IMR-90 (cell line): ENCODE measurements around the gene TMEM204. TPM values are rescaled to one million over a fixed set of nuclear protein-coding genes. Genes with fewer than 3 reads are reported as not detected.

Experiments used
- ATAC-seq: fragments of 200-7000 bp; cut with Tn5 transposase; 2 replicates; pipeline ENCODE4 v1.9.1; 2020; ENCODE audit warnings: low read depth, mild to moderate bottlenecking, moderate library complexity
- BruUV-seq: library from RNA; stranded (reverse); fragments of 400-500 nt; replicated peaks from 2 replicates; lab custom pipeline; 2021; lab: Mats Ljungman, UMichigan
- CTCF ChIA-PET: fragments of 300-600 bp; formaldehyde crosslinking; extraction: SDS; loops from one replicate; lab custom pipeline; 2021; ENCODE audit warnings: antibody characterized with exemption; lab: Yijun Ruan, JAX
- POLR2A ChIA-PET: fragments of 300-600 bp; sonication (Branson Sonifier 250); formaldehyde crosslinking; loops from one replicate; lab custom pipeline; 2022; ENCODE audit warnings: antibody characterized with exemption; ENCODE audit not compliant: unreplicated experiment; lab: Charles Lee
- DNase-seq: peaks from one replicate; pipeline ENCODE4 v3.0.0; 2013
- H2AFZ ChIP-seq: replicated peaks from 2 replicates; pipeline ENCODE3; 2013; ENCODE audit warnings: low read length, mild to moderate bottlenecking; ENCODE audit not compliant: poor library complexity
- H2AK5ac ChIP-seq: 2 replicates; pipeline ENCODE4 v1.6.1; 2013; ENCODE audit warnings: low read depth, low read length, inconsistent platforms
- H2AK9ac ChIP-seq: replicated peaks from 2 replicates; pipeline ENCODE3; 2013; ENCODE audit warnings: mild to moderate bottlenecking, low read depth, low read length, moderate library complexity; ENCODE audit not compliant: poor library complexity
- H2BK120ac ChIP-seq: 2 replicates; pipeline ENCODE4 v1.6.1; 2013; ENCODE audit warnings: low read depth, low read length, inconsistent platforms
- H2BK15ac ChIP-seq: 3 replicates; pipeline ENCODE4 v1.6.1; 2013; ENCODE audit warnings: low read depth, low read length, inconsistent platforms
- H2BK20ac ChIP-seq: 2 replicates; pipeline ENCODE4 v1.6.1; 2013; ENCODE audit warnings: low read depth, mild to moderate bottlenecking, inconsistent platforms, low read length, moderate library complexity
- H2BK5ac ChIP-seq: 2 replicates; pipeline ENCODE4 v1.6.1; 2013; ENCODE audit warnings: mild to moderate bottlenecking, low read depth, low read length, inconsistent platforms; ENCODE audit not compliant: poor library complexity, severe bottlenecking
- H3K14ac ChIP-seq: replicated peaks from 2 replicates; pipeline ENCODE4 v1.6.1; 2013; ENCODE audit warnings: low read depth, low read length, inconsistent platforms
- H3K18ac ChIP-seq: 2 replicates; pipeline ENCODE4 v1.6.1; 2013; ENCODE audit warnings: low read depth, low read length, control low read depth
- H3K23ac ChIP-seq: 2 replicates; pipeline ENCODE4 v1.6.1; 2013; ENCODE audit warnings: low read depth, low read length, inconsistent platforms
- H3K27ac ChIP-seq: 2 replicates; pipeline ENCODE4 v1.5.1; 2013; ENCODE audit warnings: mild to moderate bottlenecking, control low read depth, low read length; ENCODE audit not compliant: insufficient read depth
- H3K27me3 ChIP-seq: 2 replicates; pipeline ENCODE4 v1.6.1; 2013; ENCODE audit warnings: low read length; ENCODE audit not compliant: control insufficient read depth, insufficient read depth
- H3K36me3 ChIP-seq: 2 replicates; pipeline ENCODE4 v1.6.1; 2013; ENCODE audit warnings: low read length, mixed read lengths; ENCODE audit not compliant: control insufficient read depth, insufficient read depth
- H3K4ac ChIP-seq: 2 replicates; pipeline ENCODE4 v1.6.1; 2013; ENCODE audit warnings: low read depth, low read length, inconsistent platforms
- H3K4me1 ChIP-seq: 2 replicates; pipeline ENCODE4 v1.6.1; 2013; ENCODE audit warnings: low read length, mixed read lengths; ENCODE audit not compliant: control insufficient read depth, insufficient read depth
- H3K4me2 ChIP-seq: 2 replicates; pipeline ENCODE4 v1.6.1; 2013; ENCODE audit warnings: low read depth, mild to moderate bottlenecking, control low read depth, low read length, moderate library complexity
- H3K4me3 ChIP-seq: 2 replicates; pipeline ENCODE4 v1.5.1; 2013; ENCODE audit warnings: low read depth, mild to moderate bottlenecking, control low read depth, low read length, moderate library complexity; ENCODE audit not compliant: insufficient read depth
- H3K56ac ChIP-seq: 2 replicates; pipeline ENCODE4 v1.6.1; 2013; ENCODE audit warnings: low read length, inconsistent platforms; ENCODE audit not compliant: insufficient read depth; ENCODE audit errors: extremely low read depth
- H3K79me1 ChIP-seq, 2 experiments: 2 replicates each; pipeline ENCODE4 v1.6.1; 2013; ENCODE audit warnings: low read length in 2 of 2, inconsistent platforms in 1 of 2, low read depth in 1 of 2
- H3K9ac ChIP-seq: 2 replicates; pipeline ENCODE4 v1.6.1; 2013; ENCODE audit warnings: low read depth, low read length, control low read depth
- H3K9me1 ChIP-seq: 2 replicates; pipeline ENCODE4 v1.6.1; 2013; ENCODE audit warnings: low read length, inconsistent platforms; ENCODE audit not compliant: insufficient read depth
- H3K9me3 ChIP-seq: 2 replicates; pipeline ENCODE4 v1.6.1; 2013; ENCODE audit warnings: low read length; ENCODE audit not compliant: control insufficient read depth, insufficient read depth
- H4K20me1 ChIP-seq: 2 replicates; pipeline ENCODE4 v1.6.1; 2013; ENCODE audit warnings: low read length, inconsistent platforms; ENCODE audit not compliant: insufficient read depth
- H4K5ac ChIP-seq: 2 replicates; pipeline ENCODE4 v1.6.1; 2013; ENCODE audit warnings: mild to moderate bottlenecking, low read depth, low read length, control low read depth
- H4K8ac ChIP-seq, 2 experiments: 2 replicates each; pipeline ENCODE4 v1.6.1; 2013; ENCODE audit warnings: low read depth in 2 of 2, low read length in 2 of 2, control low read depth in 1 of 2, inconsistent platforms in 1 of 2
- H4K91ac ChIP-seq: 2 replicates; pipeline ENCODE4 v1.6.1; 2013; ENCODE audit warnings: low read depth, low read length, inconsistent platforms; ENCODE audit not compliant: insufficient read depth
- CEBPB ChIP-seq: IDR thresholded peaks from 2 replicates; pipeline ENCODE4 v1.6.1; 2012; ENCODE audit warnings: low read depth, low read length, improper control_type of control experiment
- CHD1 ChIP-seq: IDR thresholded peaks from 2 replicates; pipeline ENCODE4 v1.6.1; 2012; ENCODE audit warnings: low read depth, low read length, improper control_type of control experiment
- MAZ ChIP-seq: IDR thresholded peaks from 2 replicates; pipeline ENCODE4 v1.6.1; 2012; ENCODE audit warnings: low read depth, mild to moderate bottlenecking, low read length, improper control_type of control experiment, moderate library complexity, borderline replicate concordance
- MXI1 ChIP-seq: IDR thresholded peaks from 2 replicates; pipeline ENCODE4 v1.6.1; 2012; ENCODE audit warnings: low read depth, mild to moderate bottlenecking, low read length, moderate library complexity, borderline replicate concordance
- NFE2L2 ChIP-seq: fragments of 150-350 bp; IDR thresholded peaks from 2 replicates; pipeline ENCODE4 v1.6.1; 2016; ENCODE audit warnings: low read depth, mild to moderate bottlenecking, low read length
- POLR2A ChIP-seq: IDR thresholded peaks from 2 replicates; pipeline ENCODE4 v1.6.1; 2012; ENCODE audit warnings: mild to moderate bottlenecking, low read depth, low read length
- RAD21 ChIP-seq: IDR thresholded peaks from 2 replicates; pipeline ENCODE4 v1.6.1; 2012; ENCODE audit warnings: low read length, improper control_type of control experiment
- RFX5 ChIP-seq: IDR thresholded peaks from 2 replicates; pipeline ENCODE4 v1.8.0; 2012; ENCODE audit warnings: low read depth, mild to moderate bottlenecking, low read length, moderate library complexity
- SMC3 ChIP-seq: fragments of 150-350 bp; IDR thresholded peaks from 2 replicates; pipeline ENCODE4 v1.6.1; 2016; ENCODE audit warnings: low read depth, mild to moderate bottlenecking, antibody characterized with exemption, low read length, moderate library complexity
- WGBS, 2 experiments: methylation state at CpG; one replicate each; pipeline versions ENCODE4 v1.1.5 to v1.1.7; 2013; ENCODE audit warnings: missing lambda C conversion rate in 2 of 2; ENCODE audit not compliant: insufficient read length in 1 of 2; ENCODE audit errors: extremely low coverage in 2 of 2; 5-methylcytosine and 5-hydroxymethylcytosine counted together
- dilution Hi-C: fragments of 300-500 bp; cut with HindIII; formaldehyde crosslinking; loops from one replicate; pipeline ENCODE4 v1.14.3; 2018; ENCODE audit warnings: low sequenced_read_pairs; ENCODE audit not compliant: unreplicated experiment
- in situ Hi-C: fragments of 300-500 bp; cut with MboI; formaldehyde crosslinking; loops from 3 replicates; pipeline ENCODE4 v1.14.3; 2019; ENCODE audit warnings: low sequenced_read_pairs, inconsistent platforms, mixed read lengths
- intact Hi-C: fragments of 100-400 bp; cut with micrococcal nuclease; formaldehyde crosslinking; loops from 2 replicates; pipeline ENCODE4 v1.10.0; 2022
- polyA plus RNA-seq, 3 experiments: library from polyadenylated mRNA; depleted of rRNA; stranded (reverse); fragments of >200 nt; gene quantifications; 2 replicates each; pipeline ENCODE4 v1.2.3, GENCODE V29; 2012; ENCODE audit warnings: low replicate concordance in 1 of 3
- total RNA-seq: library from RNA; depleted of rRNA; stranded (reverse); fragments of >200 nt; gene quantifications from 2 replicates; pipeline ENCODE4 v1.2.3, GENCODE V29; 2012

Gene TMEM204
- total and polyA plus RNA-seq, 2 of the 4 experiments (the other 2 are of a cell fraction), result 7.0 to 12.3 TPM

DNA sequence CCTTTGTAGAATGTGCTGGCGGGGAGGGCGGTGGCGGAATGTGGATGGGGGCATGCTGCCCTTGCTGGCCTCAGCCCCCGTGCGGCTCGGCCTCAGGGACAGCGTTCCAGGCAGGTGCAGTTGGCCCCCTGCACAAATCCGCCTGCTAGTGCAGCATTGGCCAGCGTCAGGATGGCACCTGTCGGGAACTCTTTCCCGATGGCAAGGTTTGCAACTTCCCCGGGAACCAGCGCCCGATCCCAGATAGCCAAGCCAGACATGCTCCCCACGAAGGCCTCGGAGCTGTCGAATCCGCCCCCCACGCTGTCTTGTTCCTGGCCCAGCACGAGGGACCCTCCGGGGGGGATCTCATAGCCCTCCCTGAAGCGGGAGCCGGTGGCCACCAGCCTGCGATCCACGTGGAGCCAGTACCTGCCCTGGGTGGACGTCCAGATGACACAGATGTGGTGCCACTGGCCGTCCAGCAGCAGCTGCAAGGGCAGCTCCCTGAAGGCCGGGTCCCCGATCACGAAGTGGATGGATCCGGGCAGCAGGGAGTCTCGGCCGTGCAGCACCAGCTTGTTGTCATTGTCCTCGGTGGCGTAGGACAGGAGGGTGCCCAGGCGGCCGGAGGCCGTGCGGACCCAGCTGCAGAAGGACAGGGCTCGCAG, 47.5 kb upstream of the TMEM204 start:
- intact Hi-C loops (no loop called here), in situ Hi-C loops (no loop called here), dilution Hi-C loops (no loop called here)
- Histone ChIP-seq H3K36me3 (no peaks in the 10 kb centered on the region), H2AK9ac (no peak overlapping the region), H3K4me2 (no peak overlapping the region), H4K5ac (no peak overlapping the region), H3K23ac (no peak overlapping the region), H2AFZ (peak overlapping the region; percentile 58), H3K4ac (no peak overlapping the region), H3K9me1 (no peaks in the 10 kb centered on the region), H2BK5ac (no peak overlapping the region), H2BK15ac (no peak overlapping the region), H3K9me3 (no peaks in the 10 kb centered on the region), H4K8ac (no peak overlapping the region), H3K27ac (no peak overlapping the region), H3K56ac (no peak overlapping the region), H3K79me1 (no peaks in the 10 kb centered on the region), H2AK5ac (no peak overlapping the region), H4K91ac (no peak overlapping the region), H4K20me1 (no peaks in the 10 kb centered on the region), H3K14ac (no peak overlapping the region), H3K18ac (no peak overlapping the region), H2BK20ac (no peak overlapping the region), H3K27me3 (peaks cover 4% of the 10 kb centered on the region; the same call in 1 of the 2 replicates), H3K9ac (no peak overlapping the region), H2BK120ac (no peak overlapping the region), H3K4me1 (no peaks in the 10 kb centered on the region), H3K4me3 (no peak overlapping the region)
- ChIA-PET POLR2A (no interaction called here), CTCF (no interaction called here)
- WGBS, 2 experiments, result 86% methylated on average over 36 of the region's 40 CpGs; no CpG with 5 or more reads in 1 of the 2 experiments
- ATAC-seq, result no peak
- BruUV-seq, result no TSS peak
- no peak for DNase-seq
- no peak for TF ChIP-seq CEBPB
- TF ChIP-seq NFE2L2, result no peak
- no peak for TF ChIP-seq MXI1
- TF ChIP-seq SMC3, result no peak
- no peak for TF ChIP-seq RFX5
- TF ChIP-seq MAZ, result no peak
- TF ChIP-seq RAD21, result no peak
- no peak for TF ChIP-seq POLR2A
- no peak for TF ChIP-seq CHD1
